HCT116 (cell line): Measurements from ENCODE around the gene NT5DC2. TPM values are rescaled to one million over a fixed set of nuclear protein-coding genes. Genes with fewer than 3 reads are reported as not detected.

Source experiments
- ATAC-seq: fragments of 200-7000 bp; cut with Tn5 transposase; 2 replicates; pipeline ENCODE4 v1.9.1; 2020; ENCODE audit warnings: mild to moderate bottlenecking, moderate library complexity
- BruUV-seq: library from RNA; stranded (reverse); fragments of 400-500 nt; replicated peaks from 2 replicates; lab custom pipeline; 2021; lab: Mats Ljungman, UMichigan
- CTCF ChIA-PET: fragments of 300-600 bp; sonication (Branson Sonifier 250); formaldehyde crosslinking; loops from one replicate; lab custom pipeline; 2021; ENCODE audit warnings: antibody characterized with exemption; lab: Charles Lee
- POLR2A ChIA-PET: fragments of 300-600, 350-600 bp; sonication (Branson Sonifier 250); formaldehyde crosslinking; loops from one replicate; lab custom pipeline; 2021; ENCODE audit warnings: antibody characterized with exemption; lab: Charles Lee
- RAD21 ChIA-PET, 2 experiments: fragments of 300-600 bp; sonication (Branson Sonifier 250); formaldehyde crosslinking; loops; one replicate each; lab custom pipeline; 2023; ENCODE audit warnings: low total read pairs in 2 of 2; ENCODE audit not compliant: uncharacterized antibody in 2 of 2, unreplicated experiment in 2 of 2, low non-redundant PET in 1 of 2; lab: Charles Lee
- DNase-seq: peaks from one replicate; pipeline ENCODE4 v3.0.0-alpha.2; 2010; ENCODE audit warnings: low read depth, low spot score
- H2AFZ ChIP-seq: fragments of 200-600 bp; shearing (Covaris generic), sonication (generic); 2 replicates; pipeline ENCODE4 v1.6.1; 2017; ENCODE audit warnings: low read depth, mixed run types, mixed read lengths, antibody characterized with exemption, low read length; ENCODE audit not compliant: poor library complexity, severe bottlenecking
- H3K27ac ChIP-seq: 2 replicates; pipeline ENCODE4 v1.5.1; 2012; ENCODE audit warnings: low read depth, low read length
- H3K27me3 ChIP-seq: fragments of 200-600 bp; sonication (generic); 2 replicates; pipeline ENCODE4 v1.6.1; 2016; ENCODE audit warnings: mixed run types, low read length, mixed read lengths; ENCODE audit not compliant: insufficient read depth
- H3K36me3 ChIP-seq, 2 experiments: fragments of 200-500 bp in 1 of 2; fragments of 200-600 bp in 1 of 2; sonication (Bioruptor generic) in 1 of 2; sonication (generic) in 1 of 2; 2 replicates each; pipeline versions ENCODE4 v1.5.1 to v1.6.1; 2014 to 2016; ENCODE audit warnings: low read length in 2 of 2, inconsistent platforms in 1 of 2, mixed read lengths in 1 of 2, mixed run types in 1 of 2; ENCODE audit not compliant: insufficient read depth in 2 of 2, control insufficient read depth in 1 of 2
- H3K4me1 ChIP-seq, 2 experiments: fragments of 200-600 bp in 1 of 2; sonication (generic) in 1 of 2; 2 replicates each; pipeline versions ENCODE4 v1.5.1 to v1.6.1; 2012 to 2017; ENCODE audit warnings: low read length in 2 of 2, inconsistent platforms in 1 of 2, mild to moderate bottlenecking in 1 of 2, mixed read lengths in 1 of 2, mixed run types in 1 of 2, moderate library complexity in 1 of 2; ENCODE audit not compliant: insufficient read depth in 2 of 2, control insufficient read depth in 1 of 2
- H3K4me2 ChIP-seq: fragments of 200-600 bp; sonication (generic); 2 replicates; pipeline ENCODE4 v1.6.1; 2017; ENCODE audit warnings: mixed run types, low read length, mixed read lengths
- H3K4me3 ChIP-seq, 2 experiments: fragments of 200-600 bp in 1 of 2; sonication (generic) in 1 of 2; replicated peaks in 1 of 2; 2 replicates each; pipeline ENCODE4 v1.5.1; 2011 to 2016; ENCODE audit warnings: low read length in 2 of 2, control low read depth in 1 of 2, low read depth in 1 of 2, mild to moderate bottlenecking in 1 of 2, mixed read lengths in 1 of 2, mixed run types in 1 of 2
- H3K79me2 ChIP-seq: fragments of 200-600 bp; sonication (generic); 2 replicates; pipeline ENCODE4 v1.6.1; 2017; ENCODE audit warnings: mild to moderate bottlenecking, mixed run types, low read length, moderate library complexity, mixed read lengths; ENCODE audit not compliant: insufficient read depth
- H3K9ac ChIP-seq: fragments of 200-600 bp; sonication (generic); 2 replicates; pipeline ENCODE4 v1.6.1; 2016; ENCODE audit warnings: low read length, mixed read lengths
- H3K9me2 ChIP-seq: fragments of 200-600 bp; sonication (generic), shearing (Covaris generic); 2 replicates; pipeline ENCODE4 v1.6.1; 2017; ENCODE audit warnings: mixed run types, mild to moderate bottlenecking, moderate library complexity; ENCODE audit not compliant: insufficient read depth
- H3K9me3 ChIP-seq, 2 experiments: fragments of 200-500 bp in 1 of 2; fragments of 200-600 bp in 1 of 2; sonication (Bioruptor generic) in 1 of 2; sonication (generic) in 1 of 2; 2 replicates each; pipeline ENCODE4 v1.6.1; 2014 to 2017; ENCODE audit warnings: low read length in 2 of 2, mixed read lengths in 2 of 2, inconsistent platforms in 1 of 2, low read depth in 1 of 2, mild to moderate bottlenecking in 1 of 2, mixed run types in 1 of 2, moderate library complexity in 1 of 2; ENCODE audit not compliant: control insufficient read depth in 1 of 2, insufficient read depth in 1 of 2
- H4K20me1 ChIP-seq: fragments of 200-600 bp; sonication (generic), shearing (Covaris generic); 2 replicates; pipeline ENCODE4 v1.6.1; 2017; ENCODE audit warnings: mixed run types, mild to moderate bottlenecking, moderate library complexity; ENCODE audit not compliant: insufficient read depth
- CEBPB ChIP-seq: IDR thresholded peaks from 2 replicates; pipeline ENCODE4 v1.6.1; 2012; ENCODE audit warnings: low read depth
- CTCF ChIP-seq, 3 experiments: fragments of 200-600 bp in 1 of 3; sonication (generic) in 1 of 3; IDR thresholded peaks in 2 of 3; conservative IDR thresholded peaks in 1 of 3; 2 replicates each; pipeline ENCODE4 v1.5.1; 2012 to 2017; ENCODE audit warnings: low read depth in 2 of 3, low read length in 2 of 3, antibody characterized with exemption in 1 of 3, borderline replicate concordance in 1 of 3, control low read depth in 1 of 3, mild to moderate bottlenecking in 1 of 3, mixed read lengths in 1 of 3, mixed run types in 1 of 3, moderate library complexity in 1 of 3; ENCODE audit not compliant: insufficient read depth in 1 of 3
- EZH2 ChIP-seq: fragments of 200-600 bp; sonication (generic); IDR thresholded peaks from 2 replicates; pipeline ENCODE4 v1.6.1; 2017; ENCODE audit warnings: antibody characterized with exemption, mixed run types
- FOSL1 ChIP-seq: IDR thresholded peaks from 2 replicates; pipeline ENCODE4 v1.6.1; 2012; ENCODE audit warnings: low read depth
- JUND ChIP-seq: IDR thresholded peaks from 2 replicates; pipeline ENCODE4 v1.6.1; 2012
- POLR2AphosphoS5 ChIP-seq: IDR thresholded peaks from 2 replicates; pipeline ENCODE4 v1.6.1; 2011; ENCODE audit warnings: mild to moderate bottlenecking, low read depth, low read length, moderate library complexity
- SP1 ChIP-seq: IDR thresholded peaks from 2 replicates; pipeline ENCODE4 v1.6.1; 2012; ENCODE audit warnings: low read depth
- SRF ChIP-seq: IDR thresholded peaks from 2 replicates; pipeline ENCODE4 v1.6.1; 2012; ENCODE audit warnings: low read depth
- TCF7L2 ChIP-seq: IDR thresholded peaks from 2 replicates; pipeline ENCODE4 v1.7.0; 2011; ENCODE audit warnings: borderline replicate concordance, inconsistent platforms; ENCODE audit not compliant: insufficient read depth, insufficient read length; ENCODE audit errors: extremely low read depth
- ZFX ChIP-seq: fragments of 450-650 bp; IDR thresholded peaks from 2 replicates; pipeline ENCODE4 v1.6.1; 2017
- intact Hi-C: fragments of 100-400 bp; cut with micrococcal nuclease; formaldehyde crosslinking; loops from 2 replicates; pipeline ENCODE4 v1.10.0; 2022
- total RNA-seq: library from RNA; stranded (reverse); gene quantifications from one replicate; pipeline ENCODE4 v1.2.1, GENCODE V29; 2021; ENCODE audit not compliant: unreplicated experiment

Gene NT5DC2
- total RNA-seq, 1 experiment from 2014 or later: 125 TPM

- no peaks in the 10 kb centered on the region for H3K4me1 ChIP-seq
- TF ChIP-seq SP1 (no peak), TCF7L2 (no peak), FOSL1 (no peak), CTCF (IDR thresholded peaks at IDR 0.05 in 2 of 3, conservative IDR thresholded peaks at IDR 0.05 in 1 of 3; ENCODE audit: borderline replicate concordance in 1 of 3, insufficient read depth in 1 of 3, low read depth in 2 of 3, low read length in 2 of 3) (no peak), ZFX (no peak), JUND (no peak), CEBPB (no peak), POLR2AphosphoS5 (no peak), SRF (no peak), EZH2 (no peak)
- TF ChIP-seq, all 23 proteins: peak for 0
- Histone ChIP-seq H3K27ac (no peak overlapping the region), H3K4me3 (no peak overlapping the region), H4K20me1 (no peaks in the 10 kb centered on the region), H3K9me3 (no peaks in the 10 kb centered on the region), H3K79me2 (no peaks in the 10 kb centered on the region), H3K36me3 (peaks cover 18 to 19% of the 10 kb centered on the region in 2 experiments; a peak in 3 of 4 replicates), H3K9ac (no peak overlapping the region), H3K9me2 (no peaks in the 10 kb centered on the region), H2AFZ (no peak overlapping the region), H3K4me2 (no peak overlapping the region), H3K27me3 (no peaks in the 10 kb centered on the region)
- ChIA-PET POLR2A (no interaction called here), CTCF (no interaction called here), RAD21 (no interaction called here)
- no peak for ATAC-seq
- BruUV-seq: no TSS peak
- intact Hi-C loops: no loop called here
- DNase-seq: no peak
Measured at GRCh38 chr3:52484680-52485461, 48.8 kb downstream of the NT5DC2 start.
